HepG2 (cell line): Measurements from ENCODE around the gene CAMTA1. TPM values are rescaled to one million over a fixed set of nuclear protein-coding genes. Genes with fewer than 3 reads are reported as not detected.

Experiments
- ATAC-seq: fragments of 200-7000 bp; cut with Tn5 transposase; 3 replicates; pipeline ENCODE4 v1.9.1; 2020; ENCODE audit warnings: mild to moderate bottlenecking, moderate library complexity
- BruUV-seq: library from RNA; stranded (reverse); fragments of 400-500 nt; replicated peaks from 2 replicates; lab custom pipeline; 2021; lab: Mats Ljungman, UMichigan
- CTCF ChIA-PET: fragments of 300-600 bp; formaldehyde crosslinking; extraction: SDS; loops from one replicate; lab custom pipeline; 2021; ENCODE audit warnings: low total read pairs, inconsistent platforms, low intra/inter-chr PET ratio; lab: Yijun Ruan, JAX
- POLR2A ChIA-PET: fragments of 350-600 bp; sonication (Branson Sonifier 250); formaldehyde crosslinking; loops from one replicate; lab custom pipeline; 2020; ENCODE audit warnings: antibody characterized with exemption, inconsistent platforms; lab: Yijun Ruan, JAX
- DNase-seq: peaks from one replicate; pipeline ENCODE4 v3.0.0-alpha.2; 2015; ENCODE audit warnings: low spot score
- FAIRE-seq: peaks from 3 replicates; lab custom pipeline; 2011; peaks lifted over from hg19 to GRCh38; lab: Jason Lieb, UNC
- H2AFZ ChIP-seq: one replicate; pipeline ENCODE4 v1.6.1; 2011; ENCODE audit warnings: low read length, inconsistent platforms
- H3K27ac ChIP-seq: fragments of 300-600 bp; 3 replicates; pipeline ENCODE4 v1.8.0; 2011; ENCODE audit warnings: mixed run types, mild to moderate bottlenecking, mixed read lengths, low read length, inconsistent platforms; ENCODE audit not compliant: insufficient read depth; ENCODE audit errors: extremely low read length
- H3K27me3 ChIP-seq, 2 experiments: fragments of 200-600 bp in 1 of 2; 2 replicates in 1 of 2; 3 replicates in 1 of 2; pipeline versions ENCODE4 v1.6.0 to v1.8.0; 2011; ENCODE audit warnings: low read length in 2 of 2, mild to moderate bottlenecking in 2 of 2, moderate library complexity in 2 of 2, inconsistent platforms in 1 of 2; ENCODE audit not compliant: insufficient read depth in 2 of 2, control insufficient read depth in 1 of 2
- H3K36me3 ChIP-seq, 2 experiments: fragments of 200-600 bp in 1 of 2; replicated peaks in 1 of 2; 2 replicates in 1 of 2; 3 replicates in 1 of 2; pipeline versions ENCODE4 v1.5.1 to v1.8.0; 2011; ENCODE audit warnings: low read length in 2 of 2, inconsistent platforms in 1 of 2; ENCODE audit not compliant: insufficient read depth in 2 of 2, control insufficient read depth in 1 of 2
- H3K4me1 ChIP-seq: 2 replicates; pipeline ENCODE4 v1.5.1; 2012; ENCODE audit warnings: low read length, inconsistent platforms; ENCODE audit not compliant: insufficient read depth
- H3K4me2 ChIP-seq: 2 replicates; pipeline ENCODE4 v1.6.0; 2011; ENCODE audit warnings: low read depth, low read length, inconsistent platforms
- H3K4me3 ChIP-seq, 3 experiments: fragments of 200-600 bp in 1 of 3; sonication (generic), shearing (Covaris generic) in 1 of 3; replicated peaks in 1 of 3; 2 replicates each; pipeline ENCODE4 v1.5.1; 2011 to 2016; ENCODE audit warnings: low read length in 3 of 3, inconsistent platforms in 2 of 3, low read depth in 2 of 3, mild to moderate bottlenecking in 2 of 3, control low read depth in 1 of 3, mixed read lengths in 1 of 3; ENCODE audit not compliant: insufficient read depth in 1 of 3
- H3K79me2 ChIP-seq: one replicate; pipeline ENCODE4 v1.6.1; 2011; ENCODE audit warnings: low read length, inconsistent platforms; ENCODE audit not compliant: insufficient read depth
- H3K9ac ChIP-seq: 2 replicates; pipeline ENCODE4 v1.6.0; 2011; ENCODE audit warnings: mild to moderate bottlenecking, low read depth, low read length, inconsistent platforms; ENCODE audit not compliant: insufficient read depth
- H3K9me3 ChIP-seq: 2 replicates; pipeline ENCODE4 v1.5.1; 2012; ENCODE audit warnings: mild to moderate bottlenecking, low read length
- H4K20me1 ChIP-seq: 2 replicates; pipeline ENCODE4 v1.6.0; 2011; ENCODE audit warnings: inconsistent platforms, mild to moderate bottlenecking, low read length, moderate library complexity; ENCODE audit not compliant: insufficient read depth
- AGO2 ChIP-seq: fragments of 200-400 bp; formaldehyde crosslinking; optimal IDR thresholded peaks from 2 replicates; pipeline ENCODE3; 2017; ENCODE audit warnings: mild to moderate bottlenecking, low read depth, low read length, moderate library complexity
- ASH2L ChIP-seq: fragments of 300-600, 200-600 bp; sonication (generic); IDR thresholded peaks from 2 replicates; pipeline ENCODE4 v1.7.0; 2017; ENCODE audit warnings: low read depth, mild to moderate bottlenecking, moderate library complexity, mixed read lengths, low read length; ENCODE audit not compliant: insufficient read length
- MAF1 ChIP-seq: sonication (generic); formaldehyde crosslinking; IDR thresholded peaks from 2 replicates; pipeline ENCODE4 v1.5.0; 2020; ENCODE audit warnings: missing genetic modification reagents, borderline replicate concordance
- NFKB2 ChIP-seq: sonication (generic); formaldehyde crosslinking; IDR thresholded peaks from 2 replicates; pipeline ENCODE4 v1.4.0; 2020; ENCODE audit warnings: missing genetic modification reagents, borderline replicate concordance
- SMARCE1 ChIP-seq: fragments of 450-650 bp; IDR thresholded peaks from 2 replicates; pipeline ENCODE4 v1.6.1; 2017; ENCODE audit warnings: borderline replicate concordance
- ZBTB43 ChIP-seq: sonication (generic); formaldehyde crosslinking; conservative IDR thresholded peaks from 2 replicates; pipeline ENCODE4 v1.4.0; 2020; ENCODE audit warnings: missing genetic modification reagents
- ZNF10 ChIP-seq: sonication (generic); formaldehyde crosslinking; IDR thresholded peaks from 2 replicates; pipeline ENCODE4 v1.4.0; 2020; ENCODE audit warnings: mild to moderate bottlenecking, low read depth, missing genetic modification reagents, borderline replicate concordance
- ZNF552 ChIP-seq: sonication (generic); formaldehyde crosslinking; IDR thresholded peaks from 2 replicates; pipeline ENCODE4 v1.9.0; 2022; ENCODE audit warnings: missing genetic modification reagents, mild to moderate bottlenecking, borderline replicate concordance
- ZNF678 ChIP-seq: sonication (generic); formaldehyde crosslinking; IDR thresholded peaks from 2 replicates; pipeline ENCODE4 v1.4.0; 2020; ENCODE audit warnings: mild to moderate bottlenecking, missing genetic modification reagents
- WGBS: methylation state at CpG from one replicate; pipeline ENCODE4 v1.1.6; 2017; ENCODE audit warnings: low lambda C conversion rate; 5-methylcytosine and 5-hydroxymethylcytosine counted together
- in situ Hi-C: cut with HindIII; loops from 2 replicates; pipeline ENCODE4 v1.10.0; 2017; ENCODE audit warnings: low pct_unique_long_range_greater_than_20kb; ENCODE audit not compliant: extremely low pct_ligation_motif_present
- intact Hi-C: fragments of 100-400 bp; cut with micrococcal nuclease; formaldehyde crosslinking; loops from one replicate; pipeline ENCODE4 v1.10.0; 2022; ENCODE audit not compliant: unreplicated experiment
- polyA plus RNA-seq, 8 experiments: library from polyadenylated mRNA; depleted of rRNA in 3 of 8; stranded (reverse) in 7 of 8; unstranded in 1 of 8; fragments of >200 nt; fragmentation: Illumina TruSeq in 4 of 8; extraction: Trizol in 4 of 8; gene quantifications; 2 replicates each; pipeline versions ENCODE4 v1.2.1 to v1.2.3, GENCODE V29; 2011 to 2016; ENCODE audit warnings: low read depth in 4 of 8, missing spikeins in 1 of 8, mixed read lengths in 1 of 8; ENCODE audit not compliant: insufficient read depth in 1 of 8
- total RNA-seq, 5 experiments: library from RNA; depleted of rRNA; stranded (reverse); fragments of >200 nt; fragmentation: Illumina TruSeq; extraction: Trizol; gene quantifications; 2 replicates each; pipeline ENCODE4 v1.2.3, GENCODE V29; 2016; ENCODE audit warnings: low read depth in 1 of 5

CAMTA1 gene
- total and polyA plus RNA-seq, 2 of the 13 experiments (the other 11 are each of a cell fraction or from before 2014, with no cell fraction given), result 25.0 to 36.4 TPM

GRCh38 chr1:7356079-7356478 is 570.8 kb downstream of the CAMTA1 start:
- H3K79me2 ChIP-seq, result no peaks in the 10 kb centered on the region
- ChIA-PET CTCF (no interaction called here), POLR2A (no interaction called here)
- H3K27me3 ChIP-seq, result peaks cover 3 to 9% of the 10 kb centered on the region in 2 experiments; a peak in 2 of 5 replicates
- ATAC-seq (no peak), DNase-seq (no peak), FAIRE-seq (no peak)
- H3K36me3 ChIP-seq, result no peaks in the 10 kb centered on the region
- no peak overlapping the region for H3K9ac ChIP-seq
- no peak overlapping the region for H3K4me3 ChIP-seq
- no TSS peak for BruUV-seq
- H3K4me2 ChIP-seq, result no peak overlapping the region
- H2AFZ ChIP-seq, result no peak overlapping the region
- intact Hi-C loops, result no loop called here
- no peak overlapping the region for H3K27ac ChIP-seq
- no peaks in the 10 kb centered on the region for H4K20me1 ChIP-seq
- no peaks in the 10 kb centered on the region for H3K9me3 ChIP-seq
- no peak for TF ChIP-seq ZNF552 (CRISPR knock-in tag)
- no peak for TF ChIP-seq ZBTB43
- no peak for TF ChIP-seq MAF1 (CRISPR knock-in tag)
- TF ChIP-seq AGO2, result no peak
- TF ChIP-seq ASH2L, result no peak
- TF ChIP-seq NFKB2, result no peak
- TF ChIP-seq ZNF10 (CRISPR knock-in tag), result no peak
- no peak for TF ChIP-seq ZNF678 (CRISPR knock-in tag)
- in situ Hi-C loops, result no loop called here
- WGBS, result 0% methylated on average over 1 of the region's 5 CpGs
- H3K4me1 ChIP-seq, result no peaks in the 10 kb centered on the region

- FAIRE-seq, result no peak
- no TSS peak for BruUV-seq
- Histone ChIP-seq H3K9ac (no peak overlapping the region), H3K4me2 (no peak overlapping the region), H3K79me2 (no peaks in the 10 kb centered on the region), H3K36me3 (no peaks in the 10 kb centered on the region), H3K9me3 (no peaks in the 10 kb centered on the region), H2AFZ (no peak overlapping the region), H4K20me1 (no peaks in the 10 kb centered on the region), H3K4me3 (no peak overlapping the region), H3K27ac (no peak overlapping the region), H3K4me1 (no peaks in the 10 kb centered on the region), H3K27me3 (no peaks in the 10 kb centered on the region; a peak in 1 of 5 replicates)
- intact Hi-C loops (no loop called here), in situ Hi-C loops (no loop called here)
- ATAC-seq, result no peak
- ChIA-PET POLR2A (no interaction called here), CTCF (no interaction called here)
- 20% methylated on average over 11 of the region's 11 CpGs for WGBS
- no peak for DNase-seq
- TF ChIP-seq SMARCE1, result no peak
Measured at GRCh38 chr1:7358425-7358824, 573.2 kb downstream of the CAMTA1 start.
